Liver (tissue), 3 donors: ENCODE results near the gene SMOC2.

Source experiments
- CTCF ChIP-seq: fragments of 150-350 bp; IDR thresholded peaks from 2 replicates; pipeline ENCODE4 v1.5.1; 2017; ENCODE audit warnings: improper control_type of control experiment, low read depth, low read length; ENCODE audit not compliant: missing input control
- FOXA1 ChIP-seq: IDR thresholded peaks from 2 replicates; pipeline ENCODE4 v1.6.1; 2016; ENCODE audit warnings: antibody characterized with exemption
- GABPA ChIP-seq, 2 donors: IDR thresholded peaks in 1 of 2; conservative IDR thresholded peaks in 1 of 2; 2 replicates each; pipeline ENCODE4 v1.6.1; 2016; ENCODE audit warnings: antibody characterized with exemption in 2 of 2, mild to moderate bottlenecking in 1 of 2, moderate library complexity in 1 of 2
- JUND ChIP-seq, 2 donors: IDR thresholded peaks; 2 replicates each; pipeline ENCODE4 v1.6.1; 2016; ENCODE audit warnings: antibody characterized with exemption in 2 of 2
- RAD21 ChIP-seq, 2 donors: IDR thresholded peaks; 2 replicates each; pipeline ENCODE4 v1.6.1; 2016; ENCODE audit warnings: antibody characterized with exemption in 2 of 2, mild to moderate bottlenecking in 2 of 2
- REST ChIP-seq: IDR thresholded peaks from 2 replicates; pipeline ENCODE4 v1.6.1; 2016; ENCODE audit warnings: antibody characterized with exemption, mild to moderate bottlenecking
- RXRA ChIP-seq, 2 donors: IDR thresholded peaks; 2 replicates each; pipeline ENCODE4 v1.6.1; 2017 to 2018; ENCODE audit warnings: antibody characterized with exemption in 2 of 2, mild to moderate bottlenecking in 1 of 2
- SP1 ChIP-seq: IDR thresholded peaks from 2 replicates; pipeline ENCODE4 v1.6.1; 2018; ENCODE audit warnings: antibody characterized with exemption, mild to moderate bottlenecking
- TAF1 ChIP-seq: conservative IDR thresholded peaks from 2 replicates; pipeline ENCODE4 v1.6.1; 2016; ENCODE audit warnings: antibody characterized with exemption, mild to moderate bottlenecking
- YY1 ChIP-seq: IDR thresholded peaks from 2 replicates; pipeline ENCODE4 v1.6.1; 2016; ENCODE audit warnings: antibody characterized with exemption, mild to moderate bottlenecking
- TF ChIP-seq, protein P1 (sequence below): IDR thresholded peaks from 2 replicates; pipeline ENCODE4 v1.6.1; 2016; ENCODE audit warnings: antibody characterized with exemption
- TF ChIP-seq, protein P2 (sequence below): IDR thresholded peaks from 2 replicates; pipeline ENCODE4 v1.6.1; 2016; ENCODE audit warnings: antibody characterized with exemption
- TF ChIP-seq, protein P3 (sequence below): IDR thresholded peaks from 2 replicates; pipeline ENCODE4 v1.6.1; 2016; ENCODE audit warnings: antibody characterized with exemption
- donor health status: healthy.
- donor health status: healthy.

- no peak for TF ChIP-seq CTCF
- no peak for TF ChIP-seq REST
- no peak for TF ChIP-seq SP1
- no peak for TF ChIP-seq TAF1
- no peak for TF ChIP-seq FOXA1
- TF ChIP-seq GABPA (IDR thresholded peaks at IDR 0.05 in 1 of 2, conservative IDR thresholded peaks at IDR 0.05 in 1 of 2), result no peak
- TF ChIP-seq, protein P1, sequence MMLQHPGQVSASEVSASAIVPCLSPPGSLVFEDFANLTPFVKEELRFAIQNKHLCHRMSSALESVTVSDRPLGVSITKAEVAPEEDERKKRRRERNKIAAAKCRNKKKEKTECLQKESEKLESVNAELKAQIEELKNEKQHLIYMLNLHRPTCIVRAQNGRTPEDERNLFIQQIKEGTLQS, result no peak
- TF ChIP-seq RAD21 (IDR thresholded peaks at IDR 0.05), result no peak
- no peak for TF ChIP-seq RXRA (IDR thresholded peaks at IDR 0.05)
- no peak for TF ChIP-seq YY1
- TF ChIP-seq, protein P2, sequence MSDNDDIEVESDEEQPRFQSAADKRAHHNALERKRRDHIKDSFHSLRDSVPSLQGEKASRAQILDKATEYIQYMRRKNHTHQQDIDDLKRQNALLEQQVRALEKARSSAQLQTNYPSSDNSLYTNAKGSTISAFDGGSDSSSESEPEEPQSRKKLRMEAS, result no peak
- TF ChIP-seq, protein P3, sequence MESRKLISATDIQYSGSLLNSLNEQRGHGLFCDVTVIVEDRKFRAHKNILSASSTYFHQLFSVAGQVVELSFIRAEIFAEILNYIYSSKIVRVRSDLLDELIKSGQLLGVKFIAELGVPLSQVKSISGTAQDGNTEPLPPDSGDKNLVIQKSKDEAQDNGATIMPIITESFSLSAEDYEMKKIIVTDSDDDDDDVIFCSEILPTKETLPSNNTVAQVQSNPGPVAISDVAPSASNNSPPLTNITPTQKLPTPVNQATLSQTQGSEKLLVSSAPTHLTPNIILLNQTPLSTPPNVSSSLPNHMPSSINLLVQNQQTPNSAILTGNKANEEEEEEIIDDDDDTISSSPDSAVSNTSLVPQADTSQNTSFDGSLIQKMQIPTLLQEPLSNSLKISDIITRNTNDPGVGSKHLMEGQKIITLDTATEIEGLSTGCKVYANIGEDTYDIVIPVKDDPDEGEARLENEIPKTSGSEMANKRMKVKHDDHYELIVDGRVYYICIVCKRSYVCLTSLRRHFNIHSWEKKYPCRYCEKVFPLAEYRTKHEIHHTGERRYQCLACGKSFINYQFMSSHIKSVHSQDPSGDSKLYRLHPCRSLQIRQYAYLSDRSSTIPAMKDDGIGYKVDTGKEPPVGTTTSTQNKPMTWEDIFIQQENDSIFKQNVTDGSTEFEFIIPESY, result no peak
- TF ChIP-seq JUND (IDR thresholded peaks at IDR 0.05), result no peak
Measured at GRCh38 chr6:168513766-168514165, 72.8 kb downstream of the SMOC2 start.
